GM21515 (cell line): Measurements from ENCODE around the gene CCDC12.

Source experiments
- ATAC-seq: cut with Tn5 transposase; IDR thresholded peaks from one replicate; pipeline ENCODE4 v1.9.1; 2021; ENCODE audit not compliant: unreplicated experiment

The CCDC12 gene

GRCh38 chr3:46997453-46998091 is 21.0 kb upstream of the CCDC12 start:
- ATAC-seq, result no peak

- ATAC-seq, result no peak
These were observed 20.3 kb upstream of the CCDC12 start for GRCh38 chr3:46996689-46997452.

DNA sequence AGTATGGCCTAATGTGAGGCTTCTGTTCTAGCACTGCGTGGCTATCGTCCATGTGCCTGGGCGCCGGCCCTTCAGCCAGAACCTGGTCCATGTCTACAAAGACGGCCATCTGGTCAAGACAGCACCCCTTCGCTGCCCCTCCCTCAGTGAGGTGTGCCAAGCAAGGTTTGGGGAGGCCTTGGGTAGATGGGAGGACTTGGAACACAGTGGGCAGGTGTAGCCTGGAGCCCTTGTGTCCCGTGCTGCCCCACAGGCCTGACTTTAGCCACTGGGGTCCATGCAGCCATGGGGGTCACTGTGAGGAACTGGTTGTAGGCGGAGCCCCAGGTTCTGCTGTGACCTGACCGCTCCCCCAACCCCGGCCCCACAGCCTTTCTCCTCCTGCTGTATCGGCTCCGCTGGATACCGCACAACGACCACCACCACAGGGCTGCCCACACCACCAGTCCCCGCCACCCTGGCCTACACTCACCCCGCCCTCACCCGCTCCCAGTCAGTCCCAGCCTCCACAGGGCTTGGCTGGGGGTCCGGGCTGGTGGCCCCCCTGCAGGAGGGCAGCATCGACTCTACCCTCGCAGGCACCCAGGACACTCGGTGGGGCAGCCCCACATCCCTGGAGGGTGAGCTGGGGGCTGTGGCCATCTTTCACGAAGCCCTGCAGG is 19.5 kb upstream of the CCDC12 start:
- ATAC-seq, result no peak

GRCh38 chr3:46994801-46995731 is 18.5 kb upstream of the CCDC12 start:
- ATAC-seq, result no peak

- no peak for ATAC-seq
These were observed 17.4 kb upstream of the CCDC12 start for GRCh38 chr3:46993986-46994385.

DNA sequence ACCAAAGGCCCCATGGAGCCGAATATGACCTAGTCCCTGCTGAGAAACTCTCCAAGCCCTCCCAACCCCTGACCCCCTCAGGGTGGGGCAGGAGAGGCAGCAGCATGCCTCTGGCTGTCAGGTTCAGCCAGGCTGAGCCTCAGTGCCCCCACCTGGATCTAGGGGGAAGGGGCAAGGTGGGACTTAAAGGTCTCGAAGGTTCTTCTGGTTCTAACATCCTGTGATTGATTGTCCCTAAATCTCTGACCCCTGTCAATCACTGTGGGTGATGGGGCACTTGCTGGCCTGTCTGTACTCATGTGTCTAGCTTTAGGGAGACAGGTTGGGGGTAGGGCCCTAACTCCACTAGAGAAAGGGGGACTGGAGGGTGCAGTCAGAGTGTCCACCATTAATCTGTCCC is 16.7 kb upstream of the CCDC12 start:
- ATAC-seq, result no peak

DNA sequence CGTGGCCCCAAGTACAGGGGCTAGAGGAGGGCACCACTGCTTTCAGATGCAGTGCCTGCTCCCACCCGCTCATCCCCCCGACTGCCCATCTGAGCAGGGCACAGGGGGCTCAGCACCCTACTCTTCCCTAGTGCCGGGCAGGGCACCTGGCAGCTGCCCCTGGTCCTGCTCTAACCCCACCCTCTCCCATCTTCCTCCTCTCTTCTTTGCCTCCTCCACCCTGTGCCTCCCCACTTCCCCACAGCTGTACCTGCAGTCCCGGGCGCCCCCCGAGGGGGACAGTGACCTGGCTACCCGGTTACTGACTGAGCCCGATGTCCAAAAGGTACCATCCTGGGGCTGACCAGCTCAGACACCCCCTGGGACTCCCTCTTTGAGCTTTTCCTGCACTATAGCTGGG is 15.7 kb upstream of the CCDC12 start:
- ATAC-seq, result no peak

GRCh38 chr3:46991406-46992165 is 15.0 kb upstream of the CCDC12 start:
- no peak for ATAC-seq

DNA sequence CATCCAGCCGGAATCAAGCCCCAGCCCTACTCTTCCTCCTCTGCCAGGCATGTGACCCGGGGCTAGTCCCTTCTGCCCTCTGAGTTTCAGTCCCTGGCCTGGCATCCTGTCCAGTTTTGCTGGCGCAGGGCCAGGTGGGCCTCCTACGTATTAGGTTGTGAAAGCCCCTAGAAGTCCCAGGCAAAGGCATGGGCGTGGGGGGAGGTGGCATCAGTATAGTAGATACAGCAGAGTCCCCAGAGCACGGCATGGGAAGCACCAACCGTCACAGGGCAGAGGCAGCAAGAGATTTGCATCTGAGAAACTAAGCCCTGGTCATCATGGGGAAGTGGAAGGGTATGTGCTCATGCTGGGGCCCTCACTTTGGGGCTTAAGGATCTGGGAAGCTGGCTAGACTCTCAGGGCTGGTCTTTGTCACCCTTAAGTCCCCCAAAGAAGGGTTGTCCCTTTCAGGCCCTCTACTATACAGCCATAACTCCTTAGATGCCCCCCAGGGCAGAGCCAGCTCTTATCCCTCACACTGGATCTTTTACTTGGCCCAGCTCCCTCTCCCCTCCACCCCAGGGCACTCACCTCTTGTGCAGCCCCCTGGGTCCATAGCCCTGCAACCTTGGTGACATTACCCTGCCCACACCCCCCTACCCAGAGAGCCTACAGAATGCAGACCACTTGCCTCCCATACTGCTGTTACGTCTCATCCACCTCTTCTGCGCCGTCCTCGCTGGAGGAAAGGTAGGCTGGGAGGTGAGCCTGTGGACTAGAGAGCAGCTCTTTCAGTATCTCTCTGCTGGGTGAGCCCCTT is 14.2 kb upstream of the CCDC12 start:
- no peak for ATAC-seq

DNA sequence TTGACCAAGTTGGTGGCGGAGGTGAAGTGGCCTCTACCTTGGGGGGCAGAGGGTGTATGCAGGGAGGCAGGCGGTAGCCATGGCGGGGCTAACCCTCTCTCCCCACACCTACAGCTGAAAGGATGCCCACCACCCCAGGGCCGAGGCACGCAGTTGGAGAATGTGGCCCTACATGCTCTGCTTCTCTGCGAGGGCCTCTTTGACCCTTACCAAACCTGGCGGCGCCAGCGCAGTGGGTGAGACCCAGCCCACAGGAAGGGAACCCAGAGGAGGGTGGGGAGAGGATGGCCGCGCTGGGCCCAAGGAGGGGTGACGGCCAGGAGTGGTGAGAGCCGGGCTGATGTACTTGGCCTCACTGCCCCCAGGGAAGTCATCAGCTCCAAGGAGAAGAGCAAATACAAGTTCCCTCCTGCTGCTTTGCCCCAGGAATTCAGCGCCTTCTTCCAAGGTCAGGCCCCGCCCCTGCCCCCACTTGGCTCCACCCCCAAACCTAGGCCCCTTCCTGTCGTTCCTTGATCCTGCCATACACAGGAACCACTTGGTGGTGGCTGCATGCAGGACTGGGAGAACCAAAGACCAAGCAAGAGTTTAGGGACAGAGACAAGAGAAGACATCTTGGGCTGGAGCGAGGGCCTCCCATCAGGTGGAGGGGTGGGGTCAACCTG is 12.7 kb upstream of the CCDC12 start:
- ATAC-seq, result no peak

GRCh38 chr3:46988616-46989015 is 12.1 kb upstream of the CCDC12 start:
- ATAC-seq, result no peak

GRCh38 chr3:46987743-46988401 is 11.3 kb upstream of the CCDC12 start:
- peak; percentile 61 for ATAC-seq

DNA sequence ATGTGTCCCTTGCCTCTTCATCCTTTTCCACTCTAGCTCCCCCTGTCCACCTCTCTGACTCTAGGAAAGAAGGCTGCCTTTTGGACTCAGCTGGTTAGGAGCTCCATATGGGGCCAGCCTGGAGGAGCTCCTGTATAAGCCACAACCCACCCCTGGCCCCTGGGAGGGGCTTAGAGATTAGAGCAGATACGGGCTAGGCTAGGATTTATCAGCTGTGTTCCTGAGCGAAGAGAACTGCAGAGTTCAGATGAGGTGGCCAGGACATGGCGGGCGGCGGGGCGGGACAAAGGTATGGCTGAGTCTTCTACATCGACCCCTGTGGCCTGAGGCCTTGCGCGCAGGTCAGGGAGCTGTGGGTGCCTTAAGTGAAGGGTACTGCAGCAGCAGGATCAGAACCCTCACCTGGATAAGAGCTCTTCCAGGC is 10.8 kb upstream of the CCDC12 start:
- ATAC-seq, result peak; percentile 14

GRCh38 chr3:46986782-46987310 is 10.3 kb upstream of the CCDC12 start:
- no peak for ATAC-seq

DNA sequence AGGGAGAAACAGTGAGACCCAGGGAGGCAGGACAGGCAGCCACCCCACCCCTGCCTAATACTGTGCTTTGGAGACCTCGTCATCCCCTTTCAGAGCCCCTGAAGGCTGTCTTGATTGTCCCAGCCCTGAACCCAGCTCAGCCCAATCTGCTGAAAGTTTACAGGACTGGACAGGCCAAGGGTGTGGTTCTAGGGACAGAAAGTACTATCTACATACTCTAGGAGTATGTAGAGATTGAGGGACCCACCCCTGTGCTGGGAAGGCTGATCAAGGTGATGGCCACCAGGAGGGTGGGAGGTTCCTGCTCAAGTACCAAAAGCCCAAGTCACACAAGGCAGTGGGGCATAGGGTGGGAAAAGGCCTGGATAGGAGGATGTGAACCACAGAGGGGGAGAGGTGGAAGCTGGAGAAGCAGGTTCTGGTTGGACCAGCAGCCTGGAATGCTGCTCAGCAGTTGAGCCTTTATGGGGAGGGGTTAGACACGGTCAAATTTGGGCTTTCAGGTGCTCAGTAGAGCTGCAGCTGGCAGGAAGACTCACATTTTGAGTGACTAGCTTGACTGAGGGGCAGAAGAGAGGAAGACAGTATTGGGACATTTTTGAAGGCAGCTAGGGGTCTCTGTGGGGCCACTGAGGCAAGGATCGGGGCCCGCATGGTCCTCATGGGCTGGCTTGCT is 9.6 kb upstream of the CCDC12 start:
- ATAC-seq, result no peak

DNA sequence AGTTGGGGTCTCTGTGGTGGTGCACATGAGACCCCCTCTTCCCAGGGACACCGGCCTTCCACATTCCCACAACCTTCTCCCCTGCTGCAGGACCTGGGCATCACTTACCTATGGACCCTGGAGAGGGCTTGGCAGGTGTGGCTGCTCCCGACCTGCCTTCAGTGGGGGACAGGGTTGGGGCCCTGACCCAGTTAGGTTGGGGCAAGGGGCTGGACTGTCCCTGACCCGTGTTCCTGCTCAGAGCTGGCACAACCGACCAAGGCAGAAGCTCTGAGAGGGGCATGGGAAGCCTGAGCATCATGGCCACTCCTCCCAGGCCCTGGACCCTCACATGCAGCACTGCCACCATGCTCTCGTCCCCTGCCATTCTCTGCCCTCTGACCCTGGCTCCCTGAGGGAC is 9.0 kb upstream of the CCDC12 start:
- ATAC-seq, result no peak

GRCh38 chr3:46984591-46985459 is 8.3 kb upstream of the CCDC12 start:
- ATAC-seq, result no peak
